Body of pancreas (tissue), 4 donors: ENCODE results near the gene AFAP1L1.

Experiments
- CTCF ChIP-seq, 7 experiments: fragments of 450-650 bp in 4 of 7; fragments of 200-600 bp in 3 of 7; sonication (generic) in 3 of 7; IDR thresholded peaks; one replicate each; pipeline ENCODE4 v1.5.1; 2016 to 2019; ENCODE audit warnings: antibody characterized with exemption in 7 of 7
- POLR2A ChIP-seq, 3 donors: fragments of 450-650 bp; IDR thresholded peaks; one replicate each; pipeline ENCODE4 v1.6.1; 2016; ENCODE audit warnings: antibody characterized with exemption in 3 of 3, mild to moderate bottlenecking in 2 of 3

- TF ChIP-seq CTCF (IDR thresholded peaks at IDR 0.05) (no peak), POLR2A (IDR thresholded peaks at IDR 0.05) (no peak)
Measured at GRCh38 chr5:149242339-149242738, 29.3 kb upstream of the AFAP1L1 start.
